C4-2B (cell line): Measurements from ENCODE around the gene CHD9NB.
A peak's percentile ranks its signal among the peaks of the same experiment; 100 is the strongest.

ENCODE experiments used
- H3K27ac ChIP-seq: fragments of 450-650 bp; 2 replicates; pipeline ENCODE4 v1.5.1; 2017
- ZFX ChIP-seq: fragments of 450-650 bp; IDR thresholded peaks from 2 replicates; pipeline ENCODE4 v1.6.1; 2017
- TF ChIP-seq, protein P1 (sequence below): fragments of 450-650 bp; conservative IDR thresholded peaks from 2 replicates; pipeline ENCODE4 v1.5.1; 2017; ENCODE audit warnings: mild to moderate bottlenecking

The CHD9NB gene

DNA sequence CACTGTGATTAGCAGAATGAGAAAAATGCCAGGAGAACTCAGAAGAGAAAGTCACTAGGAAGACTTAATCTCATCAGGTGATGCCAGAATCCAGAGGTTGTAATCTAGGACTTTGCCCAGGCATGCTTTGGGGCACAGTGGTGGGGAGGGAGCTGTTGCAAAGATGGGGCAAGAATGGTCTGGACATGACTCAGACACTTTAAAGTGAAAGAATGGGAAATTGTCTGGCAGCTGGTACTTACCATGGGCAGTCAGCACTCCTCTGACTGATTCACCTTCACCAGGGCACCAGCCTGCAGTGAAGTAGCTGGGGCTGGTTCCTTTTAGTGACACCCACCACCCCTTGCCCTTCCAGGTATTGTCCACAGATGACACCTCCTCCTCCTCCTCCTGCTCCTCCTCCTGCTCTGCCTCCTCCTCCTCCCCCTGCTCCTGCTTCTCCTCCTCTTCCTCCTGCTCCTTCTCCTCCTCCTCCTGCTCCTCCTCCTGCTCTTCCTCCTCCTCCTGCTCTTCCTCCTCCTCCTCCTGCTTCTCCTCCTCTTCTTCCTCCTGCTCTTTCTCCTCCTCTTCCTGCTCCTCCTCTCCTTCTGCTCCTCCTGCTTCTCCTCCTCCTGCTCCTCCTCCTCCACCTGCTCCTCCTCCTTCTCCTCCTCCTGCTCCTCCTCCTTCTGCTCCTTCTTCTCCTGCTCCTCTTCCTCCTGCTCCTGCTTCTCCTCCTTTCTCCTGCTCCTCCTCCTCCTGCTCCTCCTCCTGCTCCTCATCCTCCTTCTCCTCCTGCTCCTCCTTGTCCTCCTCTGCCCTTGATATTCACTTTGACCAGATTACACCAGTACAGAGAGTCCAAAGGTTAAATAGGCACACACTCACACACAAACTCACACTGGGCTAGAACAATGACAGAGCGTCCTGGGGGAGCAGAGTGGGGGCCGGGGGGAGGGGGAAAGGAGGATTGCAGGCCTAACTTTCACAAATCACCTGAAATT is at the start of gene CHD9NB:
Gene CHD9NB (minus strand): TSS at position 379 of the 983 bp plus-strand sequence. CDS start 8,739 bp downstream, outside the sequence.
- TF ChIP-seq ZFX, result no peak
- TF ChIP-seq, protein P1, sequence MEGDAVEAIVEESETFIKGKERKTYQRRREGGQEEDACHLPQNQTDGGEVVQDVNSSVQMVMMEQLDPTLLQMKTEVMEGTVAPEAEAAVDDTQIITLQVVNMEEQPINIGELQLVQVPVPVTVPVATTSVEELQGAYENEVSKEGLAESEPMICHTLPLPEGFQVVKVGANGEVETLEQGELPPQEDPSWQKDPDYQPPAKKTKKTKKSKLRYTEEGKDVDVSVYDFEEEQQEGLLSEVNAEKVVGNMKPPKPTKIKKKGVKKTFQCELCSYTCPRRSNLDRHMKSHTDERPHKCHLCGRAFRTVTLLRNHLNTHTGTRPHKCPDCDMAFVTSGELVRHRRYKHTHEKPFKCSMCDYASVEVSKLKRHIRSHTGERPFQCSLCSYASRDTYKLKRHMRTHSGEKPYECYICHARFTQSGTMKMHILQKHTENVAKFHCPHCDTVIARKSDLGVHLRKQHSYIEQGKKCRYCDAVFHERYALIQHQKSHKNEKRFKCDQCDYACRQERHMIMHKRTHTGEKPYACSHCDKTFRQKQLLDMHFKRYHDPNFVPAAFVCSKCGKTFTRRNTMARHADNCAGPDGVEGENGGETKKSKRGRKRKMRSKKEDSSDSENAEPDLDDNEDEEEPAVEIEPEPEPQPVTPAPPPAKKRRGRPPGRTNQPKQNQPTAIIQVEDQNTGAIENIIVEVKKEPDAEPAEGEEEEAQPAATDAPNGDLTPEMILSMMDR, result no peak
- H3K27ac ChIP-seq, result peak within 1 kb of the TSS; percentile 31

DNA sequence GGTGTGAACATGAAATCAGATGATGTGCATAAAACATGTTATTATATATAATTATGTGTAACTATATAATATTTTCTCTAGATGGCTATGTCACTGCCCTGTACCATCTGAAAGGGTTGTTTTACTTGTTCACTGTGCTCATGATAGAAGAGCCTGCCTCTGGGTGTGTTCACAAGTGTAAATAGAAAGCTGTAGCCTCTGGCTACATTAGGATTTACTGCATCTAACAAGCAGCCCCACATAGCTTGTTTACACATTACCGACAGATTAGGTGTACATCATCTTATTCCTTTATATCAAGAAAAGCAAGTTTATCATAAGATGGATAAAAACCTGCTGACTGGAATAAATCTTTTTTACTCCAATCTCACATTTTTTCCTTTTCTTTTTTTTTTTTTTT is 48.2 kb upstream of the CHD9NB start:
- peak overlapping the region; percentile 87 for H3K27ac ChIP-seq
- TF ChIP-seq, protein P1, result no peak
- no peak for TF ChIP-seq ZFX

DNA sequence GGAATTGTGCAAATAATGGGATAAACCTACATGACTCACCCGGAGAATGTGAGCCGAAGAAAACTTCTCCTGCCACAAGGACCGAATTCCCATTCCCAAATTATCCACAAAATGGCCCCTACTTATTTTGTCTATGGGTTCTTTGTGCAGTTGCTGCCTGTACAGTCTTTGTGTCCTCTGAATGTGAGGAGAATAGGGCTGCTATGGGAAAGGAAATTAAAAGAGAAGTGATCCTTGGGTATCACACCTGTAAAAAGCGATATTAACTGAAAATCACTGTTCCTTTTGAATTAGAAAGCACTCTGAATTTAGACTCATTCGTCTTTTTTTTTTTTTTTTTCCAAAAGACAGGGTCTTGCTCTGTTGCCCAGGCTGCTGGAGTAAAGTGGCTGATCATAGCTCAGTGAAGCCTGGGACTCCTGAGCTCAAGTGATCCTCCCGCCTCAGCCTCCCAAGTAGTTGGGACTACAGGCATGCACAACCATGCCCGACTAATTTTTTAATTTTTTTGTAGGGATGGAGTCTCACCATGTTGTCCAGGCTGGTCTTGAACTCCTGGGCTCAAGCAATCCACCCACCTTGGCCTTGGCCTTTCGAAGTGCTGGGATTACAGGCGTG is 47.5 kb upstream of the CHD9NB start:
- no peak for TF ChIP-seq ZFX
- TF ChIP-seq, protein P1, result no peak
- peak overlapping the region; percentile 87 for H3K27ac ChIP-seq

DNA sequence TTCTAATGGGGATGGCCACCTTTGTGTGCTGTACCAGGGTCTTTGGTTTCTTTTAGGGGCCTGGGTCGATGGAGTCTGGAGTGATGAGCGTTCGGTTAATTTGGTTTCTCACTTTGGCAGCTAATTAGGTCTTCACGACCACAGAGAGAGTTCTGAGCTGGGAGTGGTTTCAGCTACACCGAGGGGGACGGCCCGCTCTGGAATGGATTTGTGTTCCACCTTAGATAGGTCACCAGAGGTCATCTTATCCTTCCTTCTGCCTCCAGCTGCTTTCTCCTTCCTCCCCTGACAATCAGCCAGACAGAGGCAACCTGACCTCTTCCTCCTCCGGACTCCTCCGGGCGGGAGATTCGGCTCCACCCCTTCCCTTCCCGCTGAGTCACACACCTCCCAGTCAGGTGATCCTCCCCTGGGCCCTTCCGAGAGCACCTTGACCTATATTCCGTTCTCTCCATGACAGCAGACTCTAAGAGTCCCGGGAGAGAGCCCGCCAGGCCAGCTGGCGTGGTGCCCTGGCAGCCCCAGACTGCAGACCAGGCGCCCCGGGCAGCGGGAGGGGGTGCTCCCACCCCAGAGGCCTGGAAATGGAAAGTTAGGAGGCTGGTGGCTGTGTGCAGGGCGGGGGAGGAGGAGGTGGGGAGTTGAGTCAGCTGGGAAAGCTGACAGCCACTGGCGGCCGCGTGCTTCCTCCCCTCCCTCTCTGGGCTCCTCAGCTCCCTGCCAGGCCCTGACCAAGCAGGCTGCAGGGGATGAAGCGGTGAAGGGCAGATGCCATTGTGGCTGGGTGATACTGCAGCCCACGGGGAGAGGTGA is 46.8 kb upstream of the CHD9NB start:
- peak overlapping the region; percentile 87 for H3K27ac ChIP-seq

DNA sequence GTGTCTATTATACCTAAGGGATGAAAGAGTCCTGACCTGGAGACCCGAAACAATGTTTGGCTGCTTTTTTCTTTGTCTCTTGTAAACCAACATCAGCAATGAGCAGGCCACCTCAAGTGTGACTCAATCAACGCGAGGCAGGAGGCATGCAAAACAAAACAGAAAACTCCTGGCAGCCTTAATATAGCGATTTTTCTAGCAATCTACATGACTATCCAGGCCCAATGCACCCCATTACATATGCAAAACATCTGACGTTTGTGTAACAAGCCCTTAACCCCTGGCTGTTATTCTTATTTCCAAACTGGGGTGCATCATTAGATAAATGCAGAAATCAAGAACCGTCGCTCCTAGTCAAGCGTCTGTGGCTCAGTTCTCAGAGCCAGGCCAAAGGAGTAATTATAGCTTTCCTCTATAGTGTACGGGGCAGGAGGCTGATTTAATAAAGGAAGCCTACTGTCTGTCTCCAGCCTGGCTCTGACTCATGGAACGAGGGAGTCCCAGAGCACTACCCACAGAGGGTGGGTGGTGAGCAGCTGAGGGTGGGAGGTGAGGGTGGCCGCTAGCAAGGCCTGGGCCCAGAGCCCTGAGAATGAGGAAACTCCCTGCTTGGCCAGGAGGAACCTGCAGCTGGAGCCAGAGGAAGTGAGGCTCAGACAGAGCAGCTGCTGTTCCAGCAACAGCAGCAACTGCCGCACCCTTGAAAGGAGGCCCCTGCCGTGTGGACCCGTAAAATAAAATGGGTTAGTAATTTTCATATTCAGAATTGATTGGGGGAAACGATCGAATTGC is 46.0 kb upstream of the CHD9NB start:
- peak overlapping the region; percentile 87 for H3K27ac ChIP-seq

More for the DNA sequence above, 46.8 kb upstream of the CHD9NB start:
- TF ChIP-seq, protein P1, result no peak
- 0 out of 2 replicates have a peak, but pooled peaks have one; percentile 21 for TF ChIP-seq ZFX

DNA sequence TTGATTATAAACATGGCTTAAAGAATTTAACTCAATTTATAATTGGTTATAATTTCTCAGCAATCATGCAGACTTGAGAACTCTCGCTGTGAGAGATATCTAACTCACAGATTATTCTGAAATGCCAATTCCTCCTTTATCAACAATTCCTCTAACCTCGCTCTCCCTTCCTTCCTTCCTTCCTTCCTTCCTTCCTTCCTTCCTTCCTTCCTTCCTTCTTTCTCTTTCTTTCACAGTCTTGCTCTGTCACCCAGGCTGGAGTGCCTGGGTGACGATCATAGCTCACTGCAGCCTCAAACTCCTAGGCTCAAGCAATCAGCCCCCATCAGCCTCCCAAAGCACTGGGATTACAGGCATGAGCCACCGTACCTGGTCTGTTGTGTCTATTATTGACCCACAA is 44.5 kb upstream of the CHD9NB start:
- H3K27ac ChIP-seq, result no peak overlapping the region
- TF ChIP-seq ZFX, result no peak
- TF ChIP-seq, protein P1, result no peak

More for the DNA sequence above, 46.0 kb upstream of the CHD9NB start:
- no peak for TF ChIP-seq ZFX
- TF ChIP-seq, protein P1, result no peak
